HG03439 (cell line): ENCODE measurements around the gene KPNA4.
"Not testable (repeated sequence)": the region's sequence is repeated elsewhere in the genome, so short reads cannot be mapped to it uniquely, and the experiment has no call there.

Source experiments
- ATAC-seq: cut with Tn5 transposase; IDR thresholded peaks from one replicate; pipeline ENCODE4 v1.9.1; 2021; ENCODE audit warnings: mild to moderate bottlenecking, moderate library complexity; ENCODE audit not compliant: unreplicated experiment

Gene KPNA4

GRCh38 chr3:160454995-160455394, 110.4 kb downstream of the KPNA4 start:
- no peak for ATAC-seq

GRCh38 chr3:160452251-160452650, 113.1 kb downstream of the KPNA4 start:
- ATAC-seq: not testable (repeated sequence)

DNA sequence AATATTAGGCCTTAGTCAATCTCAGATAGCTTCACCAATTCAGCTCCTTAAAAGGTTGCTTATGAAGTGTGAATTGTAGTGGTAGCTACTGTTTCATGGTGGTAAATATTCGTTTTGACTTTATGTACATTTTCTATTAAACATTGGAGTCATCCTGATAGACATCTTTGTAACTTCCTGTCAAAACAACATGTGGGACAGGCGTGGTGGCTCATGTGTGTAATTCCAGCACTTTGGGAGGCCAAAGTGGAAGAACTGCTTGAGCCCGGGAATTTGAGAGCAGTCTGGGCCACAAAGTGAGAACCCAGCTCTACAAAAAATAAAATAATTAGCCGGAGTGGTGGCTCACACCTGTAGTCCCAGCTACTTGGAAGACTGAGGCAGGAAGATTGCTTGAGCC, 113.8 kb downstream of the KPNA4 start:
- ATAC-seq: no peak

DNA sequence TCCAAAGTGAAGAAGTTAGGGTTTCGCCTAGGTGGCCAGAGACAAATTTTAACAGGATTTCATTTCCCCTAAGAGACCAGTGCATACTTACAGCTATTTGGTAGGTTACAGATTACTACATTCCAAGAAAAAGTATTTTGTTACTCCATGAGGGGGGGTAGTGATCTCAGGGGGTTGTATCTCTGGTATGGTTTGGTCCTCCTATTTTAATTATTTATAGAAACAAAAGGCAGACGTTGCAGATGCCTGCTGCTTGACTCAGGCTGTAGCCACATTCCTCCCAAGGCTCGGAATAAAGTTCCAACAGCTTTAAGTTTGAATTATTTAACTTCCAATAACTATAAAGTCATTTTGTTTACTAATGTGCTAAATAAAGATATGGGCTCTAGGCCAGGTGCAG, 114.5 kb downstream of the KPNA4 start:
- no peak for ATAC-seq

DNA sequence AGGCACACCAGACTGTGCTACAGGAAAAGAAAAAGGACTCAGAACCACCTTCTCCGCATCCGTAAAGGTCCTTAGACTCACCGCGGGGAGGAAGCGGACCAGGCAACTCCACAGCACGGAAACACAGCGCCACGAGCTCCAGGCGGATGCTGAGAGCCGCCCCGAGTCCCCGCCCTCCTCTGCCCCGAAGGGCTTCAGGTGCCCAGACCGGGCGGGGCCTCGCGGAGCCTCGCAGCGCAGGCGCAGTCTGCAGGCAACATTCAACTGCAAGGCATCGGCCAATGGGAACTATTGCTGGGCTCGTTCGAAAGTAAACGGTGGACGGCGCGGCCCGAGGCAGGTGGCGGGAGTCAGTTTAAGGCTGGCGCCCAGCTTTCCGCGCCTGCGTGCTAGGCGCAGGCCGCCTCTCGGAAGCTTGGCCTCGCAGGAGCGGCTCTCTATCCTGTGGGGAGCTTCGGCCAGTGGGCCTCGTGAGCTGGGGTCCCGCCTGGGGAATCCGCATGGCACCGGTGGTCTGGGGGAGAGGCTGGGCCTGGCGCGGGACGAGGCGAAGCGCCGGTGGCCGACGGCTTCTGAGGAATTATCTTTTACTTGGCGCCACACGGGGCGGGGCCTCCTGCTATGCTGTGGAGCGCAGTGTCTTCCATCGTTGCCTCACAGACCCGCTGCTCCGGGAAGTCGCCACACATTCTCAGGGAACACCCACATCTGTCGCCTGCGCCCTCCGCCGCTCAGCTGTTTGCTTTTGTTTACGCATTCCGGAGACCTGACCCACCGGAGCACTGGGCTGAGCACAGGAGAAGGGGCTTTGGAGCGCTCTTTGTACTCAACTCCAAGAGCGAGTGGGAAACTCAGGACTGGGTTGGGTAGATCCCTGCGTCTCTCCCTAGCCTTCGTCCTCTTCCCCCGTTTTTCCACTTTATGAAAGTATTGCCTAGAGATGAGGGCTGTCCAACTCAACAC, 115.5 kb downstream of the KPNA4 start, which contains the start of gene TRIM59:
Gene TRIM59 (minus strand): TSS at position 151 of the 963 bp plus-strand sequence. CDS start 10,603 bp downstream, outside the sequence.
- peak; percentile 96 for ATAC-seq

GRCh38 chr3:160448845-160449635, 116.3 kb downstream of the KPNA4 start:
- peak; percentile 40 for ATAC-seq

DNA sequence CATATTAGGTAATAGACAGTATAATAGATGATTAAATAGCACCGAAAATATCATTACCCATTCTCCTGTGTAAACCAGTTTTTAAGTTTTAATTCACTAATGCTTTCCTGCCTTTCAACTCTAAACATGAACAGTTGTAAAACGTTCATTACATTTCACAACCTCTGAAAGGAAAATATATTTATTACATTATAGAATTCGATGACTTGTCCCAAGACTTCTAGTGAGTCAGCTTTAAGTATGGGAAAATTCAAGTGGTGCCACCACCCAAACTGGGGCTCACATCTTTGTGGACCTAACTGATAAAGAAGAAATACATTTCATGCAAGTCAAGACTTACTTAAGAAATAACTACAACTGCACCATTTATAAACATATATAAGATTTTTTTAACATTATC, 117.8 kb downstream of the KPNA4 start:
- ATAC-seq: no peak

DNA sequence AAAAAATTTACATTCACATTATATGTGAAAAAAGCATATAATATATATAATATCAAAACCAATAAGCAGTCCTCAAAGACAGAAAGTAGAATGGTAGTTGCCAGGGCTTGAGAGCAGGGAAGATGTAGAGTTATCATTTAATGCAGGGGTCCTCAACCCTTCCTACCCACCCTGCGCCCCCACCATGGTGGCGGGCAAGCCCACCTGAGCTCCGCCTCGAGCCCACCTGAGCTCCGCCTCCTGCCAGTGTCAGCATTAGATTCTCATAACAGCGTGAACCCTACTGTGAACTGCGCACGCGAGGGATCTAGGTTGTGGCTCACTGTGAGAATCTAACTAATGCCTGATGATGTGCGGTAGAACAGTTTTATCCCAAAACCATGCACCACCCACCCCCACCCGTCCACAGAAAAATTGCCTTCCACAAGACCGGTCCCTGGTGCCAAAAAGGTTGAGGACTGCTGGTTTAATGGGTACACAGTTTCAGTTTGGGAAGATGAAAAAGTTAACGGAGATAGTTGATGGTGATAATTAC, 118.8 kb downstream of the KPNA4 start:
- ATAC-seq: no peak

GRCh38 chr3:160445854-160446253, 119.5 kb downstream of the KPNA4 start:
- no peak for ATAC-seq
